T47D (cell line): ENCODE measurements around the gene OR5T2.
A peak's percentile ranks its signal among the peaks of the same experiment; 100 is the strongest.
"Not testable (repeated sequence)": the region's sequence is repeated elsewhere in the genome, so short reads cannot be mapped to it uniquely, and the experiment has no call there.

ENCODE experiments used
- DNase-seq, 2 experiments: peaks; one replicate each; pipeline versions ENCODE4 v3.0.0 to v3.0.0-alpha.2; 2011 to 2012; ENCODE audit warnings: low read depth in 1 of 2, low spot score in 1 of 2
- JUND ChIP-seq: IDR thresholded peaks from 2 replicates; pipeline ENCODE4 v1.6.1; 2012; ENCODE audit warnings: low read depth
- in situ Hi-C: cut with HindIII; loops from 2 replicates; pipeline ENCODE4 v1.10.0; 2016; ENCODE audit warnings: low sequenced_read_pairs, low pct_unique_long_range_greater_than_20kb

Gene OR5T2

GRCh38 chr11:56234155-56234554, at the start of gene OR5T2:
OR5T2 (minus strand) TSS chr11:56234255; CDS start chr11:56233062, 1,193 bp downstream.
- in situ Hi-C loops = no loop called here
- no peak for DNase-seq
- TF ChIP-seq JUND = no peak

GRCh38 chr11:56273854-56274253, 39.8 kb upstream of the OR5T2 start, which contains the start of gene OR5T1:
OR5T1 (plus strand) TSS chr11:56274154; CDS start chr11:56275639, 1,485 bp downstream.
- no peak for TF ChIP-seq JUND
- in situ Hi-C loops = no loop called here
- no peak for DNase-seq

- DNase-seq = peak in 1 of 2 experiments; percentile 17
- no peak for TF ChIP-seq JUND
- in situ Hi-C loops = no loop called here
These were observed 37.0 kb upstream of the OR5T2 start for GRCh38 chr11:56271092-56271491.

GRCh38 chr11:56251954-56252353, 17.9 kb upstream of the OR5T2 start, which contains the start of gene OR5T3:
OR5T3 (plus strand) TSS chr11:56252254; CDS start chr11:56252254, 0 bp downstream.
- no peak for TF ChIP-seq JUND
- in situ Hi-C loops = no loop called here
- DNase-seq = no peak

- in situ Hi-C loops = not testable (repeated sequence)
- DNase-seq = peak in 1 of 2 experiments; percentile 33
These were observed 14.3 kb downstream of the OR5T2 start for GRCh38 chr11:56219735-56220134.

GRCh38 chr11:56214537-56214936, 19.5 kb downstream of the OR5T2 start:
- in situ Hi-C loops = no loop called here
- TF ChIP-seq JUND = no peak
- DNase-seq = no peak

GRCh38 chr11:56207790-56208189, 26.3 kb downstream of the OR5T2 start:
- DNase-seq = no peak
- no peak for TF ChIP-seq JUND

GRCh38 chr11:56197367-56197766, 36.7 kb downstream of the OR5T2 start:
- no peak for TF ChIP-seq JUND
- in situ Hi-C loops = no loop called here
- DNase-seq = no peak

More at GRCh38 chr11:56207790-56208189, 26.3 kb downstream of the OR5T2 start:
- in situ Hi-C loops = no loop called here

- in situ Hi-C loops = no loop called here
- TF ChIP-seq JUND = no peak
- no peak for DNase-seq
These were observed 37.4 kb downstream of the OR5T2 start for GRCh38 chr11:56196705-56197104.

- TF ChIP-seq JUND = no peak
- DNase-seq = no peak
- in situ Hi-C loops = no loop called here
These were observed 45.5 kb downstream of the OR5T2 start for GRCh38 chr11:56188602-56189001.

- in situ Hi-C loops = no loop called here
- no peak for DNase-seq
- no peak for TF ChIP-seq JUND
These were observed 50.6 kb downstream of the OR5T2 start for GRCh38 chr11:56183459-56183858.
